BLaER1 treated with 17β-estradiol and CSF1 and Interleukin-3, amounts not matched to agents 10 nM and 100 nM (cell line): ENCODE measurements around the gene MTNR1B.

ENCODE experiments used
- H3K27ac ChIP-seq, 11 experiments: shearing (Covaris generic); formaldehyde crosslinking; 2 replicates each; pipeline ENCODE4 v1.8.1; 2022
- H3K27me3 ChIP-seq, 11 experiments: shearing (Covaris generic); formaldehyde crosslinking; 2 replicates each; pipeline ENCODE4 v1.8.1; 2022
- H3K36me3 ChIP-seq, 11 experiments: shearing (Covaris generic); formaldehyde crosslinking; 2 replicates each; pipeline ENCODE4 v1.8.1; 2022
- H3K4me1 ChIP-seq, 10 experiments: shearing (Covaris generic); formaldehyde crosslinking; 2 replicates each; pipeline ENCODE4 v1.8.1; 2022
- H3K4me2 ChIP-seq, 11 experiments: shearing (Covaris generic); formaldehyde crosslinking; 2 replicates each; pipeline ENCODE4 v1.8.1; 2022
- H3K4me3 ChIP-seq, 10 experiments: shearing (Covaris generic); formaldehyde crosslinking; 2 replicates each; pipeline ENCODE4 v1.8.1; 2022
- H3K9ac ChIP-seq, 11 experiments: shearing (Covaris generic); formaldehyde crosslinking; 2 replicates each; pipeline ENCODE4 v1.8.1; 2022
- H3K9me3 ChIP-seq, 11 experiments: shearing (Covaris generic); formaldehyde crosslinking; replicated peaks in 1 of 11; 2 replicates each; pipeline ENCODE4 v1.8.1; 2022
- H4K20me1 ChIP-seq, 11 experiments: shearing (Covaris generic); formaldehyde crosslinking; 2 replicates each; pipeline ENCODE4 v1.8.1; 2022
- Cebpa-rat ChIP-seq, 11 experiments: shearing (Covaris generic); IDR thresholded peaks; 2 replicates each; pipeline ENCODE4 v1.8.1; 2022

Gene MTNR1B

GRCh38 chr11:92993004-92993403 is 23.6 kb downstream of the MTNR1B start:
- Histone ChIP-seq H3K9me3 (peaks cover 0 to 19% (median 0%) of the 10 kb centered on the region in 11 experiments; a peak in 8 of 22 replicates), H3K27me3 (no peaks in the 10 kb centered on the region), H3K27ac (no peak overlapping the region), H4K20me1 (no peaks in the 10 kb centered on the region), H3K36me3 (no peaks in the 10 kb centered on the region; a peak in 1 of 22 replicates), H3K4me1 (no peaks in the 10 kb centered on the region), H3K4me2 (no peak overlapping the region), H3K4me3 (no peak overlapping the region), H3K9ac (no peak overlapping the region)
- no peak for TF ChIP-seq Cebpa-rat (IDR thresholded peaks at IDR 0.05)

GRCh38 chr11:93000511-93001476 is 31.3 kb downstream of the MTNR1B start:
- Histone ChIP-seq H3K9me3 (no peaks in the 10 kb centered on the region), H3K4me3 (no peak overlapping the region), H3K27me3 (no peaks in the 10 kb centered on the region), H4K20me1 (no peaks in the 10 kb centered on the region), H3K27ac (no peak overlapping the region), H3K4me2 (peak overlapping the region in 3 of 11 experiments; percentile 31 to 63 (median 42); a peak in 5 of 22 replicates), H3K36me3 (no peaks in the 10 kb centered on the region), H3K9ac (no peak overlapping the region), H3K4me1 (peaks cover 0 to 15% (median 0%) of the 10 kb centered on the region in 10 experiments; a peak in 6 of 20 replicates)
- no peak for TF ChIP-seq Cebpa-rat (IDR thresholded peaks at IDR 0.05)

- Histone ChIP-seq H3K27me3 (no peaks in the 10 kb centered on the region), H3K4me2 (no peak overlapping the region), H3K9ac (no peak overlapping the region), H4K20me1 (no peaks in the 10 kb centered on the region), H3K9me3 (peaks cover 0 to 6% (median 0%) of the 10 kb centered on the region in 11 experiments; a peak in 4 of 22 replicates), H3K27ac (no peak overlapping the region), H3K4me3 (no peak overlapping the region), H3K4me1 (peaks cover 0 to 15% (median 0%) of the 10 kb centered on the region in 10 experiments; a peak in 6 of 20 replicates), H3K36me3 (no peaks in the 10 kb centered on the region)
- TF ChIP-seq Cebpa-rat (IDR thresholded peaks at IDR 0.05) = no peak
Observed at GRCh38 chr11:93001806-93002205, 32.4 kb downstream of the MTNR1B start.

- no peak for TF ChIP-seq Cebpa-rat (IDR thresholded peaks at IDR 0.05)
- Histone ChIP-seq H3K9ac (no peak overlapping the region), H3K27me3 (no peaks in the 10 kb centered on the region), H3K4me2 (no peak overlapping the region), H3K4me1 (peaks cover 0 to 15% (median 0%) of the 10 kb centered on the region in 10 experiments; a peak in 6 of 20 replicates), H3K36me3 (no peaks in the 10 kb centered on the region), H3K9me3 (peaks cover 0 to 11% (median 2%) of the 10 kb centered on the region in 11 experiments; a peak in 11 of 22 replicates), H3K27ac (no peak overlapping the region), H3K4me3 (no peak overlapping the region), H4K20me1 (no peaks in the 10 kb centered on the region)
Observed at GRCh38 chr11:93002380-93002779, 32.9 kb downstream of the MTNR1B start.

GRCh38 chr11:93005239-93005638 is 35.8 kb downstream of the MTNR1B start:
- no peak for TF ChIP-seq Cebpa-rat (IDR thresholded peaks at IDR 0.05)

GRCh38 chr11:93013646-93014045 is 44.2 kb downstream of the MTNR1B start:
- no peak for TF ChIP-seq Cebpa-rat (IDR thresholded peaks at IDR 0.05)
- Histone ChIP-seq H3K9ac (no peak overlapping the region), H3K4me3 (no peak overlapping the region), H4K20me1 (no peaks in the 10 kb centered on the region), H3K4me2 (no peak overlapping the region), H3K36me3 (no peaks in the 10 kb centered on the region), H3K27me3 (no peaks in the 10 kb centered on the region), H3K4me1 (no peaks in the 10 kb centered on the region), H3K27ac (no peak overlapping the region), H3K9me3 (peaks cover 0 to 19% (median 9%) of the 10 kb centered on the region in 11 experiments; a peak in 9 of 22 replicates)

More at GRCh38 chr11:93005239-93005638, 35.8 kb downstream of the MTNR1B start:
- peaks cover 0 to 13% (median 0%) of the 10 kb centered on the region in 10 experiments; a peak in 6 of 20 replicates for H3K4me1 ChIP-seq
- H3K27me3 ChIP-seq = no peaks in the 10 kb centered on the region
- no peak overlapping the region for H3K9ac ChIP-seq
- H3K36me3 ChIP-seq = no peaks in the 10 kb centered on the region
- peaks cover 0 to 19% (median 10%) of the 10 kb centered on the region in 11 experiments; a peak in 15 of 22 replicates for H3K9me3 ChIP-seq
- no peak overlapping the region for H3K27ac ChIP-seq
- no peaks in the 10 kb centered on the region for H4K20me1 ChIP-seq
- H3K4me3 ChIP-seq = no peak overlapping the region
- H3K4me2 ChIP-seq = no peak overlapping the region

GRCh38 chr11:93016595-93016994 is 47.1 kb downstream of the MTNR1B start:
- Histone ChIP-seq H3K27ac (no peak overlapping the region), H3K4me1 (peaks cover 0 to 15% (median 2%) of the 10 kb centered on the region in 10 experiments; a peak in 6 of 20 replicates), H3K9ac (no peak overlapping the region), H3K9me3 (peaks cover 0 to 19% (median 9%) of the 10 kb centered on the region in 11 experiments; a peak in 9 of 22 replicates), H3K36me3 (no peaks in the 10 kb centered on the region), H4K20me1 (no peaks in the 10 kb centered on the region), H3K27me3 (no peaks in the 10 kb centered on the region), H3K4me2 (no peak overlapping the region), H3K4me3 (no peak overlapping the region)
- TF ChIP-seq Cebpa-rat (IDR thresholded peaks at IDR 0.05) = no peak

- Histone ChIP-seq H3K9me3 (peaks cover 0 to 19% (median 9%) of the 10 kb centered on the region in 11 experiments; a peak in 9 of 22 replicates), H3K27ac (no peak overlapping the region)
- TF ChIP-seq Cebpa-rat (IDR thresholded peaks at IDR 0.05) = no peak
Observed at GRCh38 chr11:93017821-93018690, 48.6 kb downstream of the MTNR1B start.

More at GRCh38 chr11:93017821-93018690, 48.6 kb downstream of the MTNR1B start:
- Histone ChIP-seq H3K36me3 (no peaks in the 10 kb centered on the region), H3K4me3 (no peak overlapping the region), H3K4me2 (no peak overlapping the region), H3K4me1 (peaks cover 0 to 15% (median 2%) of the 10 kb centered on the region in 10 experiments; a peak in 6 of 20 replicates), H3K9ac (no peak overlapping the region), H4K20me1 (no peaks in the 10 kb centered on the region), H3K27me3 (no peaks in the 10 kb centered on the region)
